Measurements from ENCODE around the gene OPRM1. TPM values are rescaled to one million over a fixed set of nuclear protein-coding genes. Genes with fewer than 3 reads are reported as not detected.

OPRM1 gene
- total RNA-seq, 1 donor from 2014 or later = not detected

- Mint-ChIP-seq H3K4me1 (ENCODE audit: unreplicated experiment) (no peaks in the 10 kb centered on the region), H3K4me3 (ENCODE audit: unreplicated experiment) (no peak overlapping the region), H3K27me3 (ENCODE audit: unreplicated experiment) (peaks cover 22% of the 10 kb centered on the region), H3K27ac (ENCODE audit: unreplicated experiment) (no peak overlapping the region), H3K36me3 (ENCODE audit: unreplicated experiment) (no peaks in the 10 kb centered on the region), H3K9me3 (ENCODE audit: unreplicated experiment) (no peaks in the 10 kb centered on the region)
- TF ChIP-seq CTCF (IDR thresholded peaks at IDR 0.05) = no peak
- DNase-seq (ENCODE audit: extremely low spot score, unreplicated experiment) = no peak
Measured at GRCh38 chr6:154058963-154059680, 20.1 kb downstream of the OPRM1 start.

GRCh38 chr6:154060076-154060475 lies 21.0 kb downstream of the OPRM1 start:
- no peak for DNase-seq (ENCODE audit: extremely low spot score, unreplicated experiment)
- Mint-ChIP-seq H3K4me3 (ENCODE audit: unreplicated experiment) (no peak overlapping the region), H3K36me3 (ENCODE audit: unreplicated experiment) (no peaks in the 10 kb centered on the region), H3K27ac (ENCODE audit: unreplicated experiment) (no peak overlapping the region), H3K27me3 (ENCODE audit: unreplicated experiment) (peaks cover 28% of the 10 kb centered on the region), H3K9me3 (ENCODE audit: unreplicated experiment) (no peaks in the 10 kb centered on the region), H3K4me1 (ENCODE audit: unreplicated experiment) (no peaks in the 10 kb centered on the region)
- no peak for TF ChIP-seq CTCF (IDR thresholded peaks at IDR 0.05)

GRCh38 chr6:154070041-154070440 lies 31.0 kb downstream of the OPRM1 start:
- TF ChIP-seq CTCF (IDR thresholded peaks at IDR 0.05) = no peak
- DNase-seq (ENCODE audit: extremely low spot score, unreplicated experiment) = no peak
- no peaks in the 10 kb centered on the region for H3K36me3 Mint-ChIP-seq (ENCODE audit: unreplicated experiment)
- H3K27ac Mint-ChIP-seq (ENCODE audit: unreplicated experiment) = no peak overlapping the region
- peaks cover 26% of the 10 kb centered on the region for H3K27me3 Mint-ChIP-seq (ENCODE audit: unreplicated experiment)
- H3K4me3 Mint-ChIP-seq (ENCODE audit: unreplicated experiment) = no peak overlapping the region
- H3K4me1 Mint-ChIP-seq (ENCODE audit: unreplicated experiment) = no peaks in the 10 kb centered on the region
- no peaks in the 10 kb centered on the region for H3K9me3 Mint-ChIP-seq (ENCODE audit: unreplicated experiment)

GRCh38 chr6:154070657-154071056 lies 31.6 kb downstream of the OPRM1 start:
- no peak for DNase-seq (ENCODE audit: extremely low spot score, unreplicated experiment)
- no peaks in the 10 kb centered on the region for H3K9me3 Mint-ChIP-seq (ENCODE audit: unreplicated experiment)
- peaks cover 27% of the 10 kb centered on the region for H3K27me3 Mint-ChIP-seq (ENCODE audit: unreplicated experiment)

GRCh38 chr6:154071236-154071635 lies 32.2 kb downstream of the OPRM1 start:
- Mint-ChIP-seq H3K9me3 (ENCODE audit: unreplicated experiment) (no peaks in the 10 kb centered on the region), H3K4me3 (ENCODE audit: unreplicated experiment) (no peak overlapping the region), H3K36me3 (ENCODE audit: unreplicated experiment) (no peaks in the 10 kb centered on the region), H3K4me1 (ENCODE audit: unreplicated experiment) (no peaks in the 10 kb centered on the region), H3K27me3 (ENCODE audit: unreplicated experiment) (peaks cover 21% of the 10 kb centered on the region), H3K27ac (ENCODE audit: unreplicated experiment) (no peak overlapping the region)
- no peak for TF ChIP-seq CTCF (IDR thresholded peaks at IDR 0.05)
- no peak for DNase-seq (ENCODE audit: extremely low spot score, unreplicated experiment)

More at GRCh38 chr6:154070657-154071056, 31.6 kb downstream of the OPRM1 start:
- no peak for TF ChIP-seq CTCF (IDR thresholded peaks at IDR 0.05)
- Mint-ChIP-seq H3K4me3 (ENCODE audit: unreplicated experiment) (no peak overlapping the region), H3K27ac (ENCODE audit: unreplicated experiment) (no peak overlapping the region), H3K36me3 (ENCODE audit: unreplicated experiment) (no peaks in the 10 kb centered on the region), H3K4me1 (ENCODE audit: unreplicated experiment) (no peaks in the 10 kb centered on the region)
